Loucy (cell line): Measurements from ENCODE around the gene FHAD1.

Experiments used
- H2AFZ ChIP-seq: fragments of 200-600 bp; sonication (generic); 2 replicates; pipeline ENCODE4 v1.6.0; 2016; ENCODE audit warnings: antibody characterized with exemption, mild to moderate bottlenecking, low read length, moderate library complexity
- H3F3A ChIP-seq: fragments of 200-600 bp; 2 replicates; pipeline ENCODE4 v1.6.0; 2016; ENCODE audit warnings: antibody characterized with exemption, low read depth, mild to moderate bottlenecking
- H3K27me3 ChIP-seq: fragments of 200-600 bp; sonication (generic); 2 replicates; pipeline ENCODE4 v1.6.1; 2014; ENCODE audit warnings: low read length, mild to moderate bottlenecking; ENCODE audit not compliant: insufficient read depth, poor library complexity, severe bottlenecking
- H3K36me3 ChIP-seq: fragments of 200-600 bp; sonication (generic); 2 replicates; pipeline ENCODE4 v1.6.1; 2016; ENCODE audit warnings: low read length; ENCODE audit not compliant: insufficient read depth
- H3K4me1 ChIP-seq: fragments of 200-600 bp; sonication (generic); 2 replicates; pipeline ENCODE4 v1.5.1; 2014; ENCODE audit warnings: low read length, mild to moderate bottlenecking; ENCODE audit not compliant: insufficient read depth, poor library complexity, severe bottlenecking
- H3K4me2 ChIP-seq: fragments of 200-600 bp; sonication (generic); 2 replicates; pipeline ENCODE4 v1.6.0; 2014; ENCODE audit warnings: antibody characterized with exemption, low read length, low read depth, mild to moderate bottlenecking; ENCODE audit not compliant: poor library complexity, severe bottlenecking
- H3K4me3 ChIP-seq: fragments of 200-600 bp; sonication (generic); 2 replicates; pipeline ENCODE4 v1.5.1; 2014; ENCODE audit warnings: low read length, mild to moderate bottlenecking, mixed read lengths; ENCODE audit not compliant: poor library complexity, severe bottlenecking
- H3K79me2 ChIP-seq: fragments of 200-600 bp; sonication (generic); 2 replicates; pipeline ENCODE4 v1.6.1; 2014; ENCODE audit warnings: low read length; ENCODE audit not compliant: insufficient read depth
- H3K9ac ChIP-seq: fragments of 200-600 bp; sonication (generic); 2 replicates; pipeline ENCODE4 v1.6.0; 2014; ENCODE audit warnings: mild to moderate bottlenecking, low read depth, low read length, moderate library complexity; ENCODE audit not compliant: poor library complexity, severe bottlenecking
- H3K9me2 ChIP-seq: fragments of 200-600 bp; sonication (generic); replicated peaks from 2 replicates; pipeline ENCODE4 v1.6.1; 2016; ENCODE audit warnings: low read depth, low read length, mixed read lengths
- H3K9me3 ChIP-seq: fragments of 200-600 bp; sonication (generic); 2 replicates; pipeline ENCODE4 v1.6.1; 2014; ENCODE audit warnings: mild to moderate bottlenecking, antibody characterized with exemption, low read length, low read depth; ENCODE audit not compliant: insufficient read depth
- H4K20me1 ChIP-seq: fragments of 200-600 bp; sonication (generic); 2 replicates; pipeline ENCODE4 v1.6.0; 2014; ENCODE audit warnings: antibody characterized with exemption, low read length, mild to moderate bottlenecking; ENCODE audit not compliant: insufficient read depth, poor library complexity, severe bottlenecking
- CTCF ChIP-seq: fragments of 200-600 bp; sonication (generic); conservative IDR thresholded peaks from 2 replicates; pipeline ENCODE4 v1.5.1; 2014; ENCODE audit warnings: mild to moderate bottlenecking, antibody characterized with exemption, low read length
- EZH2phosphoT487 ChIP-seq: fragments of 200-600 bp; IDR thresholded peaks from 2 replicates; pipeline ENCODE4 v1.6.1; 2018; ENCODE audit warnings: antibody characterized with exemption, mild to moderate bottlenecking, moderate library complexity, borderline replicate concordance

FHAD1 gene

GRCh38 chr1:15420853-15421465 is 173.9 kb downstream of the FHAD1 start:
- no peaks in the 10 kb centered on the region for H3K9me2 ChIP-seq
- H2AFZ ChIP-seq: no peak overlapping the region
- H3K27me3 ChIP-seq: no peaks in the 10 kb centered on the region
- H3K36me3 ChIP-seq: peaks cover under 1% of the 10 kb centered on the region; the same call in 1 of the 2 replicates
- H3K79me2 ChIP-seq: peaks cover 29% of the 10 kb centered on the region; the same call in 1 of the 2 replicates
- TF ChIP-seq CTCF (no peak), EZH2phosphoT487 (no peak)
- peaks cover 24% of the 10 kb centered on the region for H4K20me1 ChIP-seq
- H3K4me1 ChIP-seq: peaks cover 18% of the 10 kb centered on the region
- H3K4me2 ChIP-seq: no peak overlapping the region
- H3K4me3 ChIP-seq: no peak overlapping the region
- H3K9ac ChIP-seq: no peak overlapping the region
- no peaks in the 10 kb centered on the region for H3K9me3 ChIP-seq
- H3F3A ChIP-seq: 0 out of 2 replicates have a peak, but pooled peaks cover 4% of the 10 kb centered on the region

GRCh38 chr1:15422871-15423270 is 175.8 kb downstream of the FHAD1 start:
- H3K79me2 ChIP-seq: peaks cover 27% of the 10 kb centered on the region; the same call in 1 of the 2 replicates
- peaks cover 10% of the 10 kb centered on the region; the same call in 1 of the 2 replicates for H3K36me3 ChIP-seq
- no peaks in the 10 kb centered on the region for H3K9me2 ChIP-seq
- no peak overlapping the region for H2AFZ ChIP-seq
- no peaks in the 10 kb centered on the region for H3K27me3 ChIP-seq
- H3K4me1 ChIP-seq: no peaks in the 10 kb centered on the region
- H3K9me3 ChIP-seq: no peaks in the 10 kb centered on the region
- no peak overlapping the region for H3K9ac ChIP-seq
- no peaks in the 10 kb centered on the region for H3F3A ChIP-seq
- peaks cover 9% of the 10 kb centered on the region for H4K20me1 ChIP-seq
- TF ChIP-seq CTCF: no peak
- TF ChIP-seq EZH2phosphoT487: no peak
- no peak overlapping the region for H3K4me3 ChIP-seq
- no peak overlapping the region for H3K4me2 ChIP-seq

DNA sequence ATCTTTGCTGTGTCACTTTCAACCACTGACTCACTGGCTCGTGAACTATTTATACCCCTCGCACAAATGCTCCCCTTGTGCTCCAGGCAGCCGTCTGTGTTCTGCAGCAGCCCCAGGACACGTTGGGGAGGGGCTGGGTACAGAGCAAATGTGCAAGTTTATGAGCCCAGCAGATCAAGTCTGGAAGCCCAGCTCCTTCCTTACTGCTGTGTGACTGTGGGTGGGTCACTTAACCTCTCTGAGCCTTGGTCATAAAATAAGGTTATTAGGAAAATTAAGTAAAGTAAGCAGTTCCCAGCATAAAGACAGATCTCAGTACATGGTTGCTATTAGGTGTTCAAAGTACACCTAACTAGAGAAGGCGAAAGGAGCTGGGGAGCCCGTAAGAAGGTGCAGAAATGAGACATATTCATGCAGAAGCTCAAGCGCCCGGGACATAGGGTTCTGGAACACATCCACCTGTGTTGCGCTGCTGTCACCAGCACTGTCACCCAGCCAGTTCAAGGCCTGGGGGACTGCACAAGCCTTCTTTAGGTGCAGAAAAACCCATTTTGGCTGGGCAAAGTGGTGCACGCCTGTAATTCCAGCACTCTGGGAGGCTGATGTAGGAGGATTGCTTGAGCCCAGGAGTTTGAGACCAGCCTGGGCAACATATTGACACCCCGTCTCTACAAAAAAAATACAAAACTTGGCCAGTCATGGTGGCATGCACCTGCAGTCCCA is 176.5 kb downstream of the FHAD1 start:
- no peak for TF ChIP-seq EZH2phosphoT487
- TF ChIP-seq CTCF: no peak
- Histone ChIP-seq H3K79me2 (peaks cover 27% of the 10 kb centered on the region; the same call in 1 of the 2 replicates), H3K4me1 (no peaks in the 10 kb centered on the region), H3F3A (no peaks in the 10 kb centered on the region), H3K9ac (no peak overlapping the region), H3K4me2 (no peak overlapping the region), H4K20me1 (peaks cover 9% of the 10 kb centered on the region), H3K27me3 (no peaks in the 10 kb centered on the region), H3K36me3 (peaks cover 12% of the 10 kb centered on the region; the same call in 1 of the 2 replicates), H3K9me3 (no peaks in the 10 kb centered on the region), H3K9me2 (no peaks in the 10 kb centered on the region), H2AFZ (no peak overlapping the region), H3K4me3 (no peak overlapping the region)
